Neural cell (in vitro differentiated cells): ENCODE results near the gene SPINDOC. TPM values are rescaled to one million over a fixed set of nuclear protein-coding genes. Genes with fewer than 3 reads are reported as not detected.

Experiments used
- H2AFZ ChIP-seq: fragments of 200-600, 300-800 bp; sonication (generic), shearing (Covaris generic); 2 replicates; pipeline ENCODE4 v1.6.0; 2014; ENCODE audit warnings: low read depth, mild to moderate bottlenecking, antibody characterized with exemption, low read length, moderate library complexity
- H3F3A ChIP-seq: fragments of 200-600 bp; shearing (Covaris generic); 2 replicates; pipeline ENCODE4 v1.6.1; 2016; ENCODE audit warnings: mild to moderate bottlenecking, moderate library complexity, mixed read lengths, antibody characterized with exemption, low read length; ENCODE audit not compliant: insufficient read depth, poor library complexity, severe bottlenecking
- H3K27ac ChIP-seq: fragments of 200-600, 300-800 bp; sonication (generic), shearing (Covaris generic); 2 replicates; pipeline ENCODE4 v1.5.1; 2014; ENCODE audit warnings: mild to moderate bottlenecking, low read length, moderate library complexity
- H3K27me3 ChIP-seq: fragments of 300-800, 200-600 bp; sonication (generic), shearing (Covaris generic); 2 replicates; pipeline ENCODE4 v1.6.0; 2014; ENCODE audit warnings: mild to moderate bottlenecking, low read depth, low read length, moderate library complexity; ENCODE audit not compliant: insufficient read depth
- H3K36me3 ChIP-seq: fragments of 300-800, 200-600 bp; sonication (generic), shearing (Covaris generic); 2 replicates; pipeline ENCODE4 v1.5.1; 2014; ENCODE audit warnings: mild to moderate bottlenecking, antibody characterized with exemption, low read length, moderate library complexity; ENCODE audit not compliant: insufficient read depth
- H3K4me2 ChIP-seq: fragments of 300-800, 200-600 bp; sonication (generic), shearing (Covaris generic); 2 replicates; pipeline ENCODE4 v1.6.0; 2014; ENCODE audit warnings: mild to moderate bottlenecking, low read length
- H3K4me3 ChIP-seq: fragments of 300-800, 200-600 bp; sonication (generic), shearing (Covaris generic); 2 replicates; pipeline ENCODE4 v1.5.1; 2014; ENCODE audit warnings: mild to moderate bottlenecking, low read length, moderate library complexity
- H3K79me2 ChIP-seq: fragments of 200-600 bp; shearing (Covaris generic); replicated peaks from 2 replicates; pipeline ENCODE4 v1.6.0; 2014; ENCODE audit warnings: mild to moderate bottlenecking, low read length, moderate library complexity; ENCODE audit not compliant: insufficient read depth
- H3K9ac ChIP-seq: fragments of 300-800, 200-600 bp; sonication (generic), shearing (Covaris generic); 2 replicates; pipeline ENCODE4 v1.6.1; 2016; ENCODE audit warnings: mild to moderate bottlenecking, low read length, mixed read lengths
- H3K9me2 ChIP-seq: fragments of 200-600 bp; shearing (Covaris generic); 2 replicates; pipeline ENCODE4 v1.6.1; 2016; ENCODE audit warnings: mild to moderate bottlenecking, low read length, mixed read lengths; ENCODE audit not compliant: insufficient read depth
- H3K9me3 ChIP-seq: fragments of 200-600, 300-800 bp; sonication (generic), shearing (Covaris generic); 2 replicates; pipeline ENCODE4 v1.6.1; 2016; ENCODE audit warnings: mild to moderate bottlenecking, mixed run types, low read length, moderate library complexity, mixed read lengths
- H4K20me1 ChIP-seq: fragments of 200-600 bp; shearing (Covaris generic); 2 replicates; pipeline ENCODE4 v1.6.1; 2016; ENCODE audit warnings: mild to moderate bottlenecking, mixed run types; ENCODE audit not compliant: insufficient read depth
- EP300 ChIP-seq: fragments of 450-650 bp; conservative IDR thresholded peaks from 2 replicates; pipeline ENCODE4 v1.6.1; 2014; ENCODE audit warnings: antibody characterized with exemption, mild to moderate bottlenecking, moderate library complexity; ENCODE audit not compliant: poor library complexity, severe bottlenecking
- EZH2 ChIP-seq: fragments of 200-600, 300-800 bp; shearing (Covaris generic), sonication (generic); IDR thresholded peaks from 2 replicates; pipeline ENCODE4 v1.6.1; 2014; ENCODE audit warnings: antibody characterized with exemption, low read length, borderline replicate concordance, mild to moderate bottlenecking; ENCODE audit not compliant: insufficient read depth, poor library complexity, severe bottlenecking
- MXI1 ChIP-seq: fragments of 450-650 bp; conservative IDR thresholded peaks from 2 replicates; pipeline ENCODE4 v1.6.1; 2014; ENCODE audit warnings: antibody characterized with exemption, mild to moderate bottlenecking; ENCODE audit not compliant: poor library complexity, severe bottlenecking
- POLR2AphosphoS5 ChIP-seq: IDR thresholded peaks from 2 replicates; pipeline ENCODE4 v1.6.1; 2012
- RAD21 ChIP-seq: fragments of 450-650 bp; conservative IDR thresholded peaks from 2 replicates; pipeline ENCODE4 v1.6.1; 2014; ENCODE audit warnings: antibody characterized with exemption, mild to moderate bottlenecking, moderate library complexity
- SMC3 ChIP-seq: fragments of 450-650 bp; conservative IDR thresholded peaks from 2 replicates; pipeline ENCODE4 v1.6.1; 2014; ENCODE audit warnings: antibody characterized with exemption, mild to moderate bottlenecking, moderate library complexity; ENCODE audit not compliant: poor library complexity
- TAF1 ChIP-seq: IDR thresholded peaks from 2 replicates; pipeline ENCODE4 v1.6.1; 2012; ENCODE audit warnings: low read depth
- polyA plus RNA-seq: library from polyadenylated mRNA; depleted of rRNA; stranded (reverse); fragments of >200 nt; gene quantifications from 2 replicates; pipeline ENCODE4 v1.2.3, GENCODE V29; 2014
- TF ChIP-seq, protein P1 (sequence below): IDR thresholded peaks from 2 replicates; pipeline ENCODE4 v1.6.1; 2012; ENCODE audit warnings: borderline replicate concordance
- TF ChIP-seq, protein P2 (sequence below): fragments of 450-650 bp; IDR thresholded peaks from 2 replicates; pipeline ENCODE4 v1.5.1; 2014; ENCODE audit warnings: antibody characterized with exemption, mild to moderate bottlenecking, moderate library complexity; ENCODE audit not compliant: poor library complexity, severe bottlenecking

Gene SPINDOC
- polyA plus RNA-seq, 1 donor from 2014 or later = 20.3 TPM

DNA sequence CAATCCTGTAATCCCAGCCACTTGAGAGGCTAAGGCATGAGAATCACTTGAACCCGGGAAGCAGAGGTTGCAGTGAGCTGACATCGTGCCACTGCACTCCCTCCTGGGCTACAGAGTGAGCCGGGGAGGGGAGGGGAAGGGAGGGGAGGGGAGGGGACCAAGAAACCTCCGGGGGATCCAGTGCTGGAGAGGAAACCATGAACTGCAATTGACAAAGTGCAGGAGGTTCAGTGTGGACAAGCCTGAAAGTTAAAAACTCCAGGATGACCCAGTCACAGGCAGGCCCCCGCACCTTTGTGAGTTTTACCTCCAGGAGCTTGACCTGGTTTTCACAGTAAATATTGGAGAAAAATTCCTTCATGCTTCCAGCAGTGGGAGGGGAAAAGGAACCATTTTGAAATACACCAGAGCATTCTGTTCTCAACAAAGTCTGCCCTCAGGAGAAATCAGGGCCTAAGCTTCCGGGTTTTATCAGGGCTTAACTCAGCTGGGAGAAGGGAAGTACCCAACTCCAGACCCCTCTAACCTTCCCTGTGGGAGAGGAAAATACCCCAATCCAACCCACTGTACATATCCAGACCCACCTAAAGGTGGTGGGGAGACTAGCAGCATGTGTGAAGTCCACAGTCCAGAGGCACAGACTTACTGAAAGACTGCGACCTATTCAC is 29.2 kb upstream of the SPINDOC start:
- H2AFZ ChIP-seq = no peak overlapping the region
- H3K4me2 ChIP-seq = no peak overlapping the region

DNA sequence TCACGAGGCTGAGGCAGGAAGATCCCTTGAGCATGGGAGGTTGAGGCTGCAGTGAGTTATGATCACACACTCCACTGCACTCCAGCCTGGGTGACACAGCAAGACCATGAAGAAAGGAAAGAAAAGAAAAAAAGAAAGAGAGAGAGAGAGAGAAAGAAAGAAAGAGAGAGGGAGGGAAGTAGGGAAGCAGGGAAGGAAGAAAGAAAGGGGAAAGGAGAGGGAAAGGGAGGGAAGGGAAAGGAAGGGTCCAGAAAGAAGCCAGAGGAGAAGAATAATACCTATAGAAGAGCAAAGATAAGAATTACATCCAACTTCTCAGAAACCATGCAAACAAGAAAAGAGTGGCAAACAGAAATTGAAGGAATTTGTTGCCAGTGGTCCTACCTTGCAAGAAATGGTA is 27.4 kb upstream of the SPINDOC start:
- Histone ChIP-seq H3K4me2 (no peak overlapping the region), H3K4me3 (no peak overlapping the region), H3K27me3 (no peaks in the 10 kb centered on the region), H3K27ac (no peak overlapping the region), H3K79me2 (no peaks in the 10 kb centered on the region), H3K9me3 (no peaks in the 10 kb centered on the region), H3F3A (no peaks in the 10 kb centered on the region), H2AFZ (no peak overlapping the region), H3K9ac (no peak overlapping the region), H3K9me2 (no peaks in the 10 kb centered on the region), H3K36me3 (no peaks in the 10 kb centered on the region), H4K20me1 (no peaks in the 10 kb centered on the region)
- TF ChIP-seq POLR2AphosphoS5 (no peak), TAF1 (no peak), SMC3 (no peak), MXI1 (no peak), EP300 (no peak)
- TF ChIP-seq, protein P1, sequence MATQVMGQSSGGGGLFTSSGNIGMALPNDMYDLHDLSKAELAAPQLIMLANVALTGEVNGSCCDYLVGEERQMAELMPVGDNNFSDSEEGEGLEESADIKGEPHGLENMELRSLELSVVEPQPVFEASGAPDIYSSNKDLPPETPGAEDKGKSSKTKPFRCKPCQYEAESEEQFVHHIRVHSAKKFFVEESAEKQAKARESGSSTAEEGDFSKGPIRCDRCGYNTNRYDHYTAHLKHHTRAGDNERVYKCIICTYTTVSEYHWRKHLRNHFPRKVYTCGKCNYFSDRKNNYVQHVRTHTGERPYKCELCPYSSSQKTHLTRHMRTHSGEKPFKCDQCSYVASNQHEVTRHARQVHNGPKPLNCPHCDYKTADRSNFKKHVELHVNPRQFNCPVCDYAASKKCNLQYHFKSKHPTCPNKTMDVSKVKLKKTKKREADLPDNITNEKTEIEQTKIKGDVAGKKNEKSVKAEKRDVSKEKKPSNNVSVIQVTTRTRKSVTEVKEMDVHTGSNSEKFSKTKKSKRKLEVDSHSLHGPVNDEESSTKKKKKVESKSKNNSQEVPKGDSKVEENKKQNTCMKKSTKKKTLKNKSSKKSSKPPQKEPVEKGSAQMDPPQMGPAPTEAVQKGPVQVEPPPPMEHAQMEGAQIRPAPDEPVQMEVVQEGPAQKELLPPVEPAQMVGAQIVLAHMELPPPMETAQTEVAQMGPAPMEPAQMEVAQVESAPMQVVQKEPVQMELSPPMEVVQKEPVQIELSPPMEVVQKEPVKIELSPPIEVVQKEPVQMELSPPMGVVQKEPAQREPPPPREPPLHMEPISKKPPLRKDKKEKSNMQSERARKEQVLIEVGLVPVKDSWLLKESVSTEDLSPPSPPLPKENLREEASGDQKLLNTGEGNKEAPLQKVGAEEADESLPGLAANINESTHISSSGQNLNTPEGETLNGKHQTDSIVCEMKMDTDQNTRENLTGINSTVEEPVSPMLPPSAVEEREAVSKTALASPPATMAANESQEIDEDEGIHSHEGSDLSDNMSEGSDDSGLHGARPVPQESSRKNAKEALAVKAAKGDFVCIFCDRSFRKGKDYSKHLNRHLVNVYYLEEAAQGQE = no peak
- TF ChIP-seq, protein P2, sequence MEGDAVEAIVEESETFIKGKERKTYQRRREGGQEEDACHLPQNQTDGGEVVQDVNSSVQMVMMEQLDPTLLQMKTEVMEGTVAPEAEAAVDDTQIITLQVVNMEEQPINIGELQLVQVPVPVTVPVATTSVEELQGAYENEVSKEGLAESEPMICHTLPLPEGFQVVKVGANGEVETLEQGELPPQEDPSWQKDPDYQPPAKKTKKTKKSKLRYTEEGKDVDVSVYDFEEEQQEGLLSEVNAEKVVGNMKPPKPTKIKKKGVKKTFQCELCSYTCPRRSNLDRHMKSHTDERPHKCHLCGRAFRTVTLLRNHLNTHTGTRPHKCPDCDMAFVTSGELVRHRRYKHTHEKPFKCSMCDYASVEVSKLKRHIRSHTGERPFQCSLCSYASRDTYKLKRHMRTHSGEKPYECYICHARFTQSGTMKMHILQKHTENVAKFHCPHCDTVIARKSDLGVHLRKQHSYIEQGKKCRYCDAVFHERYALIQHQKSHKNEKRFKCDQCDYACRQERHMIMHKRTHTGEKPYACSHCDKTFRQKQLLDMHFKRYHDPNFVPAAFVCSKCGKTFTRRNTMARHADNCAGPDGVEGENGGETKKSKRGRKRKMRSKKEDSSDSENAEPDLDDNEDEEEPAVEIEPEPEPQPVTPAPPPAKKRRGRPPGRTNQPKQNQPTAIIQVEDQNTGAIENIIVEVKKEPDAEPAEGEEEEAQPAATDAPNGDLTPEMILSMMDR = no peak

More for the DNA sequence above, 29.2 kb upstream of the SPINDOC start:
- Histone ChIP-seq H3F3A (no peaks in the 10 kb centered on the region), H3K9me3 (no peaks in the 10 kb centered on the region), H3K36me3 (no peaks in the 10 kb centered on the region), H3K4me3 (no peak overlapping the region), H3K27me3 (no peaks in the 10 kb centered on the region), H3K9ac (no peak overlapping the region), H4K20me1 (no peaks in the 10 kb centered on the region), H3K27ac (no peak overlapping the region), H3K9me2 (no peaks in the 10 kb centered on the region), H3K79me2 (no peaks in the 10 kb centered on the region)
- TF ChIP-seq TAF1 (no peak), EP300 (no peak), SMC3 (no peak), POLR2AphosphoS5 (no peak), MXI1 (no peak), RAD21 (no peak), EZH2 (no peak)
- TF ChIP-seq, protein P2 = no peak
- TF ChIP-seq, protein P1 = no peak
